ENCODE data around the gene ARID5A.

ARID5A gene

DNA sequence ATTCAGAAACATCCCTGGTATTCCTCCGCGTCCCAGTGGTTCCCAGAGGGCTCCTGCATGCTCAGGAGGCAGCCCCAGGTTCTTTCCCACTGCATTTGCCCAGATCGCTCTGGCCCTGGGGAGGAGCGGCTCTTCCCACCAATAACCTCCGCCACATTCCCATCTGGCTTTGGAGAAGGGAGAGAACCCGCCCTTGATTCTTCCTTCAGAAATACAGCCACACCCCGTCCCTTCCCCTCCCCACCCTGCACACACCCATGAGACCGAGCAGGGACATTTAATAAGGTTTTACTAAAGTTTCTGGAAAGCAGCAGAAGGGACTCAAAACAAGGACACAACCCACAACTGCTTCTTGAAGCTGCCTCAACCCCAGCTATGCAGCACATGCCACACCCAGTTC lies 21.9 kb downstream of the ARID5A start:
- DNase-seq, result no peak

DNA sequence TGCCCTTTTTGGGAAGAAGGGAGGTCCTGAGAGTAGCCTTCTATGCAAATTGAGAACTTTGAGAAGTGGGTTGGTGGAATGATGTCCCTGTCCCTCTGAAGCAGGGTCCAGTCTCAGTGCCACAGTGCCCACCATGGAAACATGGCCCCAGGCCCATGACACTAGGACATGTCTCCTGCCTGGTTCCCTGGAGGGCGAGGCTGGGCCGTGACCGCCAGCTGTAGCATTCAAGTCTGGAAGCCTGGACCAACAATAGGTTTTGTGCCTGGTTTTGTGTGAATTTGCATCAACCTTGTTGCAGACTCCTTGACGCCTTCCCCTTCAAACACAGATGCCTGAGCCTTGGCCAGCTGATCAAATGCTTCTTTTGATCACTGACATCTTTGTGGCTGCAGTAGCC lies 27.5 kb downstream of the ARID5A start:
- no peak for DNase-seq

DNA sequence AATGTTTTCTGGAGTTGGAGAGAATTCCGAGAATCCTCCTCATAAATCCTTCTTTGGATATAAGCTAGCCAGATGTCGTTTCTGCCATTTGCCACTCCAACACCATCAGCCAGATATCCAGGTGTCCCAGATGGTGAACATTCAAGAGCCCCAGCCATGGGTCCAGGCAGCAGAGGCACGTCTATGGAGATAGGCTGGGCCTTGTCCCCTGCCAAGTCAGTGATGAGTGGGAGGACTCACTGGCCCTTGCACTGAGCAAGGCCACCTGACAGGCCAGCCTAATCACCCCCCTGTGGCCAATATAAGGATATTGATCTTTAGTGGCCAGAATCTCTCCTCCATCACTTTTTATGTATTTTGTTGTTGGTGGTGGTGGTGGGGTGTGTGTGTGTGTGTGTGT lies 28.0 kb downstream of the ARID5A start:
- DNase-seq, result no peak

DNA sequence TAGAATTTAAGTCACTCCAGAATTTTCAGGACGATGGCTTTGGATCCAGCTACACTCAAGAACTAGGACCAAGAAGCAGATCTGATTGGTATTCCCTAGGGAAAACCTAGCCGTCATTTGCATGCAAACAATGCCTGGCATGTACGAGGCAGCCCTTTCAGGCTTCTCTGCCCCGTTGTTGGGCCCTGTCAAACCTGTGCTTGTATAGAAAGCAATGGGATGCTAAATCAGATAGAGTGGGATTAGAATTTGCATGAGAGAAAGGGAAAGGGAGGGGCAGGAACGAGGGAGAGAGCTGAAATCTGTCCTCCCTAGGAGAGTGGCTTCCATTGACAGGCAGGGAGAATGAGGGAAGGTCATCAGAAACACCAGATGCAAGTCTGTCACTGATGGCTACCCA lies 28.6 kb downstream of the ARID5A start:
- no peak for DNase-seq

DNA sequence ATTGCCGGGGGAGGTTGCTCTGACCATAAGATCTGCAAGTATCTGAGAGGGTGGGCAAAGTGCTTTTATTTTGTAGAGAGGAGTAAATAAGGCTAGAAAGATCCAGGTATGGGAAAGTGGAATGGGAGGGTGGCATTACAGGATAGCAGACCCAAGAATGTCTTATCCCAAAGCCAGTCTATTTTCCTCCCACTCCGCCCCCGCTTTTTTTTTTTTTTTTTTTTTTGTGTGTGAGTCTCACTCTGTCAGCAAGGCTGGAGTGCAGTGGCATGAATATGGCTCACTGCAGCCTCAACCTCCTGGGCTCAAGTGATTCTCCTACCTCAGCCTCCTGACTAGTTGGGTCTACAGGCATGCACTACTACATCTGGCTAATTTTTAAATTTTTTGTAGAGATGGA lies 31.5 kb downstream of the ARID5A start:
- no peak for DNase-seq

DNA sequence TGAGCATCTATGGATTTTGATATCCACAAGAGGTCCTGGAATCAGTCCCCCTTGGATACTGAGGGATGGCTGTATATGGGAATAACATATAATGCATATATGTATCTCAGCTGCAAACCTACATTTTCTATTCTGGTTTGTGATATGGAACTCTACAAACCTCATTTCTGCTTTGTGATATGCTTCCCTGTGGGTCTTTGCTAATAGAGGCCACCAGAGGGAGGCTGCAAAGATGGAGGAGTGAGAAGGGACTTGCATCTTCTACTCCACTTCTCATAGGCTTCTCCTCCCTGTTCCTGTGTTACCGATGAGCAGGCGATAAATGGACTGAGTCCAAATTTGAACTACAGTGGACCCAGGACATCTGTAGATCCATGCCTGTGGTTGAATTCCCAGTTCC lies 37.8 kb downstream of the ARID5A start:
- DNase-seq, result peak in 1 of 2 experiments; percentile 26

DNA sequence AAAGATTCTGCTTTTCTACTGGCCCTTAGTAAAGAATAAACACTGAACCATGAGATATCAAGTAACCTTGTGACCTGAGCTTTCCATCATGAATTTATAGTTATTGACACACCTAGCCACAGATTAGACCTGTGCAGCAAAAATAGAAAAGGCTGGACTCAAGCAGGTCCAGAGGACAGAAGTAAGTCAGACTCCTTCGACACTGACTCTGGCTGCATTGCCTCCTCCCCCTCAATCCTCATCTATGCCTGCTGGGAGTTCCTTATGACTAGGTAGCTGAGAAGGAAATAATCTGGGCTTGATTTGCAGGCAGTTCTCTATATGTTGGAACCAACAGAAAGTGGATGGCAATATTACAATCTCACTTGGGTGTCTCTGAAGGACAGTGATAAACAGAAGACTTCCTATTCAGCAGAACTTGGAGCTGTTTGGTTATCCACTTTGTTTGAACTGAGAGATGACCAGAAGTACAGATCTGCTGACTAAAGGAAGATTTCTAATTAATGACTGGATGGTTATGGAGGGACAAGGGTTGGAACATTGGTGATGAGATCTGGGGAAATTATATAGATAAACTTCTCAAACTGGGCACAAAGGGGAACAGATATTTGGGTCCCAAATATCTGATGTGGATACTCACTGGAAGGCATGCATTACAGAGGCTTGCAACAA lies 39.4 kb downstream of the ARID5A start:
- no peak for DNase-seq

DNA sequence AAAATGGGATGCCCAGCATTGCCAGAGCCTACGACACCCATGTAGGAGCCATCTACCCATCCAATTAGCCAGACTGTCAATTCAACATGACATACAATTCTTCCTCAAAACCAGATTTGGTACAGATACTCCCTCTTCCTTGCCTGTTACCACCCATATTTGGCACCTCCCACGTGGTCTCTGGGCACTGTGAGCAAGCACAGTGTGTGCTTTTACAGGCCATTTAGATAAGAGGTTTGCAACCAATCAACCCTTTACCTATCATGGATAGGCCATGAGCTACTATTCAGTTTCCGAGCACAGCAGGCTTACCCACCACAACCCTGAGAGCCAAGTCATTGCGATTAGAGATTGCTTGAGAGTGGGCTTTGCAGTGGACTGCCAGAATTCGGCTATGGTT lies 40.9 kb downstream of the ARID5A start:
- no peak for DNase-seq

DNA sequence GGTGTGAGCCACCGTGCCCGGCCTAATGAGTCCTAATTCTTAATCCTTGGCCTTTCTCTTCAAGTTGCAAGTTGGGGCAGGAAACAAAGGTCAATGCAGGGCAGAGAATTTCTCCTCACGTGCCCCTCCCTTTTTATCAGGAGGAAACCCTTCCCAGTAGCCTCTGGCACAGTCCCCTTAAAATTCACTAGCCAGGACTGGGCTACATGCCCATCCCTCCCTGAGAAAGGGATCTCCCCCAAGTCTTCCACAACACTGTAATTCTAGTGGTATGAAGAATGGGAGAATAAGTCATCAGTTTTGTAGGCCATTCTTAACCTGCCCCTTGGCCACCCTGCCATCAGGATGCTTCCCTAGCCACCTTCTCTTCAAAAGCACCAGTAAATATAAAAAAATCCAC lies 42.2 kb downstream of the ARID5A start:
- DNase-seq, result no peak

DNA sequence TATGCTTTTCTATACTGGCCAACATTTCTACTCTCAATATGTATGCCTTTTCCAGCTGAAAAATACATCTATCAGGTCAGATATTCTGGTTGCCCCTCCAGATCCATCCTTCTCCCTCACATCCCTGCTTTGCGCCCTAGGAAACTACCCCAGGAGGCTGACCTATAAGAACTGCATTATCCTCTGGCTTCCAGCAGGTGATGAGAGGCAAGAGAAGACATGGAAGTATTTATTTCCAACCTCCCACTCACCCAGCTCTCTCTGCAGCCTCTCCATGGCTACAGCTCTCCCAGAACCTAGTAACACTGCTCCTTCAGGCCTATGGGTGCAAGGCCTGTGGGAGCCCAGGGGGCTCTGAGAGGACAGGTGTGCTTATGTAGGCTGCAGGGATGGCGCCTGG lies 42.9 kb downstream of the ARID5A start:
- DNase-seq, result no peak

DNA sequence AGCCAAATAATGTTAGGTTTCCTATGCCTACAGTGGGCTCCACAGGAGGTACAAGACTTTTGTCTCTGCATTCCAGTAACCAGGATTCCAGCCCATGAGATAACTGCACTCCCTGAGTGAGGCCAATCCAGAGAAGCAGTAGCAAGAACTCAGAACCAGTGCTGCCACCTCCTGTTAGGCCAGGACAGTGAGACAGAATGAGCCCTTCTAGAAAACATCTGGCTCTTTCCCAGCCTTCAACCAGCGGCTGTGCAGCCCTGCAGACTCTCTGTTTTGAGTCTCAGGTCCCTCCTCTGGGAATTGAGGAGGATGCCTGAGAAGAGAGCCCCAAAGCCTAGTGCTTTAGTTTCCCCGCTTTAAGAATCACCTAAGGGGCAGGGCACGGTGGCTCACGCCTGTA lies 44.2 kb downstream of the ARID5A start:
- no peak for DNase-seq

DNA sequence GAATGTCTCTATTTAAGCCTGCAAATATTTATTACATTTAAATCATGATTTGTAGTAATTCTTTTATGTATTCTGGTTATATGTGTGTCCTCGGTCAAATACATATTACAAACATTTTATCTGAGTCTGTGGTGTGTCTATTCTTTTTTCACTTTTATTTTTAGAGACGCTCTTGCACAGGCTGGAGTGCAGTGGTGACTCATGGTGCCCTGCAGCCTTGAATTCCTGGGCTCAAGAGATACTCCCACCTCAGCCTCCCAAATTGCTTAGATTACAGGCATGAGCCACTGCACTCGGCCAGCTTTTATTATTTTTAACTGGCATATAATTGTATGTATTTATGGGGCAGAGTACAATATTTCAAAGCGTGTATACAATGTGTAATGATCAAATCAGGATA lies 47.5 kb downstream of the ARID5A start:
- DNase-seq, result no peak

DNA sequence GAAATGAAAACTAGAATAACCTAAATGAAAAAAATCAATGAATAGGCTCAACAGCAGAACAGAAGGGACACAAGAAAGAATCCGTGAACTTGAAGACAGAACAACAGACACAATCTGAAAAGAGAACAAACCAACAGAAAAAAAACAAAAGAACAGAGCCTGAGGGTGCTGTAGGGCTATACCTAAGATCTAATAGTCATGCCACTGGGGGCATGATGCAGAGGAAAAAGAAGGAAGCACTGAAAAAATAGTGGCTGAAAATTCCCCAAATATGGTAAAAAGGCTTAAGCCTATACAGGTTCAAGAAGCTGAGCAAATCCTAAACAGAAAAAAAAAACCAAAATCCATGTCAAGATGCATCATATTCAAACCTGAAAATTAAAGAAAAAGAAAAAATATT lies 51.3 kb downstream of the ARID5A start:
- DNase-seq, result no peak

DNA sequence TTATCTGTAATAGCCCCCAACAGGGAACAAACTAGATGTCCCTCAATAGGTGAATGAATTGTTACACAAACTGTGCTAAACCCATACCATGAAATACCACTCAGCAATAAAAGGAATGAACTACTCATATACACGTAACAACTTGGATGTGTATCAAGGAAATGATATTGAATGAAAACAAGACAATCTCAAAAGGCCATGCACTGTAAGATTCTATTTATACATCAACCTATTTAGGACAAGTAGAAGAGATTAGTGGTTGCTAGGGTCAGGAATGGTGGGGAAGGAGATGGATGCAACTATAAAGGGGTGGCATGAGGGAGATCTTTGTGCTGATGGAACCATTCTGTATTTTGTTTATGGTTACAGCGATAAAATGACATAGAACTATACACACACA lies 54.5 kb downstream of the ARID5A start:
- DNase-seq, result no peak

DNA sequence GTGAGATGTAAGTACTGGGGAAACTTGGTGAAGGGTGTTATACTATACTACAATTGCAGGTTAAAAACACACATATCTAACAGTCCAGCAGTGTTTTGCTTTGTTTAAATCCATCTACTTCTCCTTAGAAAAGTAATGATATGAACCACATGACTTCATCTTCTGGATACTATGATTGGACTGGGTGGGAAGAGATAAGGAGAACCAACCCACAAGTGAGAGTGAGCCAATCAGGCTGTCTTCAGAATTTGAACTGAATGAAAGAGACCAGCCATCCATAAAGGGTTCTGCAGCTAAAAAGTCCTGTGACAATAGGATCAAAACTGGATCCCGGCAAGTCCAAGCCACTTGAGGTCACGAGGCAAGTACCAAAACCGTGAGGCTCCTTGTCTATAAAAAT lies 54.9 kb downstream of the ARID5A start:
- DNase-seq, result no peak

DNA sequence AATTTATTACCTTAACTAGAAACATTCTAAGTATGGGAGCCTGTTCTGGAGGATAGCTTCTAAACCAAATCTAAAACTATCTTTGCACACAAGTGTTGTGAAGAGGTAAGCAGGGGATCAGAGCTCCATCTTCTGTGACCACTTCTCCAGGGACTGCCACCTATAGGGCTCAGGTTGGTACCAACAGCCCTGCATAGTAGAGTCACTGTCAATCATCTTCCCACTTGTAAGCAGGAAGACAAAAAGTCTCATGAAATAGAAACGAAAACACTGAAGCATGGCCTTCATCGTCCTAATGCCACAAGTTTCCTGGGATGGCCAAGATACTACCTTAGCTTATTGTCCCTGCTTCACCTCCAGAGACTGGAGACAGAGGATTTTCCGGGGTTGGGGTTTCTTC lies 57.7 kb downstream of the ARID5A start:
- no peak for DNase-seq

DNA sequence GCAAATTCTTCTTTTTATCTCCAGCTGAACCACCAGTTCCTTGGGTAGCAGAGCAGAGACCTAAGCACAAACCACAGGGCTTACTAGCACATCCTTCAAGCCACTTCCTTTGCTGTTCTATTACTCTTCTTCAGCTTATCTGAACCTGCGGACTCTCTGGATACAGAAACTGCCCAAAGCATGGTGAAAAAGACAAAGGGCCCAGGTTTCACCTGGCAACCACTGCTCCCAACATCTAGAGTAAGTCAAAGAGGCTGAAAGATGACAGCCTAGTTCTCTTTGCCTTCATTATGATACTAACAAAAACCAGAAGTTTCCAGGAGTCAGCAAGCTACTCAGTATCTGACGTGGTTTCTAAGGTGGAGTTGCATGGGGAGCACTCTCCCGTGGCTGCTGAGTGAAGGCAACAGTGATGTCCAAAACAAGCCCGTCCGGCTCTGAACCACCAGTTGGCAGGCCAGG lies 58.2 kb downstream of the ARID5A start:
- no peak for DNase-seq

DNA sequence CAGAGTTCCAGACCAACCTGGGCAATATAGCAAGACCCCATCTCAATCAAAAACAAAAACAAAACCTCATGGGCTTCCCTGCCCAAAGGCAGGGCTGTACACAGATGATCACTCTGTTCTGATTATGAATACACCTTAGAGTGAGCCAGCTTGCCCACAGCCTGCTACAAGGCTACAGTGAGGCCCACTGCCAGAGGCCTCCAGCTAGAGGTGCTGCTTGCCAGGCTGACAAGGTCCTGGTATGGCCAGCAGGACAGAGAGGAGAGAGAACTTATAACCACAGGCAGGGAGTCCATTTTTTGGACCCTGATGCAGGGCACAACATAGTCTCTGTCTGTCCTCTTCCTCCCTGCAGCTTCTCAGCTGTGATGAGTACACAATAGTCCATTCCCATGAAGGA lies 60.0 kb downstream of the ARID5A start:
- no peak for DNase-seq

DNA sequence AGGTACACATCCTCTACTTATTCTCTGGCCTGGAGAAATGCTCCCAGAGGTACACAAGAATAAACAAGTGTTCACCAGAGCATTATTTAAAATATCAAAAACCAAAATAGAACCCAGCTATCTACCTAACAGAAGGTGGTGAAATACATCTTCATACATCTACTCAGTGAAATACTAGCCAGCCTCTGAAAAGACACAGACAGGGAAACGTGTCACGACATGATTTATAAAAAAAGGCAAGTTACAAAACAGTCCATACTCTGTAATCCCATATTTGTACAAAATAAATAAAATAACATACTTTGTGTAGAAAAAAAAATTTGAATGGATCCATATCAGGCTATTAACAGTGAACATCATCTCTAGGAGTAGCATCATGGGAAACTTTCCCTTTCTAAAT lies 63.4 kb downstream of the ARID5A start:
- no peak for DNase-seq

DNA sequence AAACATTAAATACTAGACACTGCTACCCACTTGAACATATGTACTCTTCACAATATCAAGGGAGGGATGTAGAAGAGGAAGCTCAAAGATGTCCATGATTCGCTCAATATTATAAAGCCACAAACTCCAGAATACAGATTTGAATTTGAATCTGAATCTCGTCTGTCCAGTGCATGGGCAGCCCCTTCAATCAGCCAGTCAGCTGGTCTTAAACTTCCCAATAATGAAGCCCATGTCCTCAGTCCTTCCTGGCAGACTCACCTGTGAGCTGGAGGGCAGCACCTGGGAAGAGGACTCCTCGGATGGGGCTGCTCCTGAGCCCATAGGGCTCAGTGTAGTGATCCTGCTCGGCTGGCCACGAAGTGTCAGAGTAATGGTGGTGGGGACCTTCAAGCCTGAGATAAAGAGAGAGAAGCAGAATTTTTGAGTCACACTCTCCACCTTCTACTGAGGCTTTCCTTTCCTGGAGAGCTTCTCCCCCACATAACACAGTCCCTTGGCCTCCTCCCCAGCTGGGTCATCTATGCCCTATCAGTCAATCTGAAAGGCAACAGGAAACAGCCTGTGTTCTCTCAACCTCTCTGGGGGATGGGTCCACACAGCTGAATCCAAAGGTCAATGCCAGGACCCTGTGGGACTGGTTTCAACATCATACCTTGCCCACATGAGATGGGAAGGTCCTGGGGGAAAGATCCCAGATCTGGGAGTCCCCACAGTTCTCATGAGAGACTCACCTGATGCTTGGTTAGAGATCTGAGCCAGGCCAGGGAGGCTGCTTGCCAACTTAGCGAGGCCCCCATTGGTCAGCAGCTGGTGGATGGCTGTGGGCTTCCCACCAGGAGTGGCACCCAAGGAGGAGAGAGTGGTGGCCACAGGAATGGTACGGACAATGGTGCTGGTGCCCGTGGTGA lies 65.1 kb downstream of the ARID5A start:
- DNase-seq, result no peak

Measured in Kasumi-1 (cell line).